ENCODE results near the gene OR6J1.

DNA sequence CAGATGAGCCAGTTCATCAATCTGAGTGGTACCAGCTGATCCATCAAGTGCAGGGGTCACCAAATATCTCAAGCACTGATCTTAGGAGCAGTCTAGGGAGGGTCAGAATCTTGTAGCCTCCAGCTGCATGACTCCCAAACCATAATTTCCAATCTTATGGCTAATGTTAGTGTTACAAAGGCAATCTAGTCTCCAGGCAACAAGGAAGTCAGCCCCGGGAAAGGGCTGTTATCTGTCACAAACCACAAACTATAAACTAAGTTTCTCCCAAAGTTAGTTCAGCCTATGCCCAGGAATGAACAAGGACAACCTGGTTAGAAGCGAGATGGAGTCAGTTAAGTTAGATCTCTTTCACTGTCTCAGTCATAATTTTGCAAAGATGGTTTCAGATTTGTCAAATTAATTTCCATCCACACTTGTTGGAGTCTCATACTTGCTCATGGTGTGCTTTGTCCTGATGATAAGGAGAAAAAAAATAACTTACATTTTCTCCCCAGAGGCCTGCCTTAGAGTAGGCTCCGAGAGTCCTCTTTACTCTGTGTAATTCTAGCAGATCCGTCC is 49.9 kb downstream of the OR6J1 start:
- no peak for TF ChIP-seq POLR2A (IDR thresholded peaks at IDR 0.05)
- TF ChIP-seq, protein P1, sequence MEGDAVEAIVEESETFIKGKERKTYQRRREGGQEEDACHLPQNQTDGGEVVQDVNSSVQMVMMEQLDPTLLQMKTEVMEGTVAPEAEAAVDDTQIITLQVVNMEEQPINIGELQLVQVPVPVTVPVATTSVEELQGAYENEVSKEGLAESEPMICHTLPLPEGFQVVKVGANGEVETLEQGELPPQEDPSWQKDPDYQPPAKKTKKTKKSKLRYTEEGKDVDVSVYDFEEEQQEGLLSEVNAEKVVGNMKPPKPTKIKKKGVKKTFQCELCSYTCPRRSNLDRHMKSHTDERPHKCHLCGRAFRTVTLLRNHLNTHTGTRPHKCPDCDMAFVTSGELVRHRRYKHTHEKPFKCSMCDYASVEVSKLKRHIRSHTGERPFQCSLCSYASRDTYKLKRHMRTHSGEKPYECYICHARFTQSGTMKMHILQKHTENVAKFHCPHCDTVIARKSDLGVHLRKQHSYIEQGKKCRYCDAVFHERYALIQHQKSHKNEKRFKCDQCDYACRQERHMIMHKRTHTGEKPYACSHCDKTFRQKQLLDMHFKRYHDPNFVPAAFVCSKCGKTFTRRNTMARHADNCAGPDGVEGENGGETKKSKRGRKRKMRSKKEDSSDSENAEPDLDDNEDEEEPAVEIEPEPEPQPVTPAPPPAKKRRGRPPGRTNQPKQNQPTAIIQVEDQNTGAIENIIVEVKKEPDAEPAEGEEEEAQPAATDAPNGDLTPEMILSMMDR (IDR thresholded peaks at IDR 0.05) = no peak
